Kidney tubule cell (primary cell): Measurements from ENCODE around the gene PIGU.

Experiments used
- DNase-seq: peaks from one replicate; pipeline ENCODE4 v3.0.0-alpha.2; 2018; ENCODE audit warnings: low spot score

The PIGU gene

DNA sequence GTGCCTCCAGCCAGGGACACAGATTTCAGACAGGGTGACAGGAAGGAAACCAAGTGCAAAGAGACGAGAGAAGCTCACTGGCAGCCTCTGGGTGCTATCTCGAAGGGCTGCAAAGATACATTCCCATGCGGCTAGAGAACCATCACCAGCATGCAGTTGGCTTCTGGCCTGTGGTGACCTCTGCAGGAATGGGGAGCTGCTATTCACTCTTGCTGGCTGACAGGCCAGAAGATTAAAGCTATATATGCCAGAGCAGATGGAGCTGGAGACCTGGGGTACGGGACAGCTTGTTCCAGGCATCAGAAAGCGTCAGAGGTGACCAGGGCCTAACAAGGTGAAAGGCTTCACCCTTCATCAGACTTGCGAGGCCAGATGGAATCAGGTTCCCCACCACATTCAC lies 98.4 kb downstream of the PIGU start:
- DNase-seq, result no peak

- DNase-seq, result no peak
These were observed 98.9 kb downstream of the PIGU start for GRCh38 chr20:34578025-34578424.

- no peak for DNase-seq
These were observed 99.8 kb downstream of the PIGU start for GRCh38 chr20:34577061-34577460.

GRCh38 chr20:34575756-34576155 lies 101.1 kb downstream of the PIGU start:
- DNase-seq, result no peak

DNA sequence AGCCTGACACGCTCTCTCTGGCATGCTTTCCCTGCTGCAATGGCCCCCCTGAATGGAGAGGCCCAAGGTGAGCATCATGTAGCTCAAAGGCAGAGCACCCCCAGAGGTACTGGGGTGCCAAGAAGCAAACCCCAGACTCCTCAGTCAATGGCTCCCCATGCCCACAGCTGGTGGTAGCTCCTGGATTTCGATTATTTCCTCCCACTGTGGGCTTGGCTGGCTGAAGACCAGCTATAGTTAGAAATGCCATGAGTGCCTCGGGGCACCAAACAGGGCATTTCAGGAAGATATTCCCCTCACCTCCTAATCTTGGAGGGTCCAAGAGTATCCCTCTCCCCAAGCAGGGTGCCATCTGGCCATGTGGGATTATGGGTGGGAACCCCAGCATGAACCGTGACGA lies 101.6 kb downstream of the PIGU start:
- no peak for DNase-seq

DNA sequence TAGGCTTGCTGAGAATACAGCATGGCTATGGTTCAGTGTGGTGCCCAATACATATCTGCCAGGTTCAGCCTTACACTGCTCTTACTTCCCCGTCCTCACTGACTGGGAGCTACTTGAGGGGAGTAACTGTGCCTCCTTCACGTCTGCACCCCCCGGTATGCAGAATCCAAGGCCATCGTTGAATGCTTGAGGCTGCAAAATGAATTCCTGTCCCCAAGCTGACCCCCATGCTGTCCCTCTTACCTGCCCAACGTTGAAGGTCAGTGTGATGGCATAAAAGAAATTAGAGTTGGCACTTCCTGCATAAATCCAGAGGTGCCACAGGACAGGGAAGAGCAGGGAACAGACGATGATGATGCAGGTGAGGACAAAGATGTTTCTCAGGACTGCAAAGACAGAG lies 102.0 kb downstream of the PIGU start:
- no peak for DNase-seq

GRCh38 chr20:34574426-34574825 lies 102.5 kb downstream of the PIGU start:
- no peak for DNase-seq

DNA sequence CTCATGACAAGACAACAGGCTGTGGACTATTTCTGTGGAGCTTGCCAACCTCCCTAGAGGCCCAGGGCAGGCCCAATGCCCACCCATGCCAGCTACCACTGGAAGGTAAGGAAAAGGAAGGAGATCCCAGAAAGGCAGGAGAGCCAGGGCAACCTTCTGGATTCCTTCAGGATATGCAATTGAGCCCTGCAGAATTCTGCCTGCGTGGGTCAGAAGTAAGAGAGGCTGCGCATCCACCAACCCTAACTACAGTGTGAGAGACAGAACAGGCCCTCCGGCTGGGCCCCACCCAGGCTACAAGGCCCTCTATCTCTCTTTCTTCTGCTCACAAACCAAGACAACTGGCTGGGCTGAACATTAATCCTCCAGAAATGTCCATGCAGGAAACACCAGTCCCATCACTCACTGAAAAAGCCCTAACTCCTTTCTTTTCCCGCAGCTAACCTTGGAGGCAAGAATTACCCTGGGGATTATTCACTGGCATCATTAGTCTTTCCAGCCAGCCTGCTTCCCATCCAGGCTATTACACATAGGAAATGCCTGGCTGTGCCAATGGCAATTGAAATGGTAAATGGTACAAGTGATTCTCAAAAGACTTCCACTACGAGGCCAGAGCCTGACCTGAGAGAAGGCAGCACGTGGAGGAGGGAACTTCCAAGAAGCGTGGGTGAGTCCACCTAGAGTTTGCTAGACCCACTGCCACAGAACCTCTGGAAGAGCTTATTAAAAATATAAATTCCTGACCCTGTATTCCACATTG lies 103.2 kb downstream of the PIGU start:
- no peak for DNase-seq

DNA sequence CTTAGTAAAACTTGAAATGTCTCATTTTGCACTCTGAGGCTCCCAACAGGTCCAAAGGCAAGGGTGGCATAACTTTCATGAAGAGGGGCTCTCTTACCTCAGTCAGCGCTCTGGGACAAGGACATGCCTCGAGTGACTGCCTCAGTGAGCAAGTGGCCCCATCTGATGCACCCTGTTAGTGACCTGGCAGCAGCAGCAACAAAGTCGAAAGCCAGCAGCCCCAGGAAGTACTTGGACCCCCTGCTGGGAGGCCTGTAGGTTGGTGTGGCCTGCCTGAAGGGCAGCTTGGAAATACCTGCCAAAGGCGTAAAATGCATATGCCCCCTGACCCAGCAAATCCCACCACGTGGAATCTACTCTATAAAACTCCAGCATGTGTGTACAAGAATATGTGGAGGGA lies 105.1 kb downstream of the PIGU start:
- no peak for DNase-seq

- DNase-seq, result peak; percentile 89
These were observed 106.0 kb downstream of the PIGU start for GRCh38 chr20:34570859-34571306.

GRCh38 chr20:34569598-34569997 lies 107.3 kb downstream of the PIGU start:
- peak; percentile 55 for DNase-seq

DNA sequence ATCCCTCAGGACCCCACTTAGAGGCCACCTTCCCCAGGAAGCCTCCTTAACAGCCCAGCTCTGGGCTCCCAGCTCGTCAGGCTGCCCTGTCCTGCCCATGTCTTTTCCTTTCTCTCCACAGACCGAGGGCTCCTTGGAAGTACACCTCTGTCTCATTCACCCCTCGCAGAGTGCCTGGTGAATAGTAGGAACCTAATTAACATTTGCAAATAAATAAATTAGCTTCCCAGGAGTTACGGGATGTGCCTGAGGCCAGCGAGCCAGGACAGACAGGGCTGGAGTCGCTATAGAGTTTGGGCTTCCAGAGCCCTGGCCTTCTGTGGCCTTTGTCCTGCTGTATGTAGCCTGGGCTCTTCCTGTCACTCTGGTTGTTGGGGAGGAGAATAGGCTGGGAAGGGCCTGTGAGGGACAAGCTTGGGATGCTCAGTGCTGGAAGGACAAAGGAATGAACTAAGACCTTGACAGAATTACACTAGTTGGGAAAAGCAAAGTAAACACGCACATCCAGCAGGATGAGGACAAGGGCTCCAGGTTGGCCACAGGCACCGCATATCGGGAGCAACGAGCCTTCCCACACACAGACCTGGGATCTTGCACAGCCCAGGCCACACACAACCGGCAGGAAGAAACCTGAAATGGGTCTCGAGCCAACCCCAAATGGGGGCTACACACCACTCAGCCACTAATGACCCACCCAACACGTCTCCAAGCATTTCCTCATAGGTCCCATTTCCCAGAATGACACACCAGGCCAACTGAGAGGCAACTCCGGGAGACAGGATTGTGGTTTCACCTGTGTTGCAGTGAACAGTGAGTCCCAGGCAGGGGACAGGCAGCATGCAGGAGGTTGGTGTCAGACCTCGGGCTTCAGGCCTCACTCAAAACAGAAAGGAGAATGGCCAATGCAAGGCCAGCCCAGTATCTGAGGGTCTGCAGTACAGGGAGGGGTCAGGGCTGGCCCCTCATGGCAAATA lies 108.7 kb downstream of the PIGU start:
- no peak for DNase-seq

- no peak for DNase-seq
These were observed 109.7 kb downstream of the PIGU start for GRCh38 chr20:34566978-34567891.

- DNase-seq, result no peak
These were observed 112.1 kb downstream of the PIGU start for GRCh38 chr20:34564833-34565232.

DNA sequence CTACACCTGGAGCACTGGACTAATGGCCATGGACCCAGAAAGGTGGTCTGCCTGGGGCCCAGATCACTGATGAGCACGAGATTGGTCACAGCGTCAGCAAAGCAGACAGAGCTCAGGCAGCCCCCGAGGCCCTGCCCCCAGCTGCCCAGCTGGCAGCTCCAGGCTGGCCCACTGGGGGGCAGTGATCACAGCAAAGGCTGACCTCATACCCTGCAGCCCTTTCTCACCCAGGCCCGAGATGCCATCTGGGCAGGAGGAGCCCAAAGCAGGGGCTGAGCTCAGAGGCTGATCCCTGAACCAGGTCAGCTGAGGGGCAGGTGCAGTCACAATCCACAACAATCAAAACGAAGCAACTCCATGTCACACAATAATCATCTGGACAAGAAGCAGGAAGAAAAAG lies 114.3 kb downstream of the PIGU start:
- peak; percentile 35 for DNase-seq

DNA sequence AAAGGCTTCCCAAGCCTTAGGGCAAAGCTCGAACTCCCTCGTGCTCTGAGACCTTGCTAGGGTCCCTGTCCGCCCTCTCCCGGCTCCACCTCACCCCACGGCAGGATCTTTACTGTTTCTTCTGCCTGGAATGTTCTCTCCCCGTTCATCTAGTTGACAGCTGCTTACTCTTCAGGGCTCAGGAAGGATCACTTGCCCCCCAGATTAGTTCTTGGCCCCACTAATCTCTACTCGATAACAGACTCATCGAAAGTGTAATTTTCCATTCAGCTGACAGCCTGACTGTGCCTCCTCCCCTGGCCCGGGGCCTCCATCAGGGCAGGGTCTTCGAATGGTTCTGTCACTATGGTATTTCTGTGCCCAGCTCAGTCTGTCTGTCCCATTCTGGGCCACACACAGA lies 115.2 kb downstream of the PIGU start:
- no peak for DNase-seq

DNA sequence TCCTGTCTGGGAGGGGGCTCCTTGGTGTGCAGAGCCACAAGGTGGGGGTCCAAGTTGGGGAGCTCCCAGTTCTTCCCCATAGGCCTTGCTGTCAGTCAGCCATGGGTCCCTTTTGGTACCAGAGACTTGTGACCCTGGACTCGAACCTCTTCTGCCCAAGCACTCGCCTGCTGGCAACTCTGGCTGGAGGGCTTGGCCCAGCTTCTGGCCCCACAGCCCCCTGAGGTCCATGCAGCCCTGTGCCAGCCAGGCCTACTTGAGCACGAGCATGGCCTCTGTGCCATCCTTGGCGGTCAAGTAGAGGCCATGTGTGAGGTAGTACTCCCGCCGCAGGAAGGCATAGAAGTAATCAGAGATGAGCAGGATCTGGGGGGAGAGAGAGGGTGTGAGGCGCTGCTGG lies 116.3 kb downstream of the PIGU start:
- DNase-seq, result no peak

DNA sequence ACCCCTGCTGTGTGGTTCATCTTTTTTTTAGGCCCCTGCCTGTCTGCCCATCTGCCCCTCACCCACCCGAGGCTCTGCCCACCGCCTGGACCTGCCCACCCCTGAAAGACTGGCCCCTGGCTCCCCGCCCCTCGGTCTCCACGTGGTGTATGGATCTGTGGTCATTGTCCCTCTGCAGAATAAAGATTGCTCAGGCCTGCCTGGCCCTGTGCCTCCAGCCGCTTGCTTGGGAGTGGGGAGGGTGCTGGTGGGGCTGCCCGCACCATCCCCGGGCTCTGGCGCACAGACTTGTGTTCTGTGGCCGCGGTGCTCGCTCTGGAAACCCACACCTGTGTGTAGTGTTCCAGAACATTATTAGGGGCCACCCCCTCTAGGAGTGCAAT lies 116.8 kb downstream of the PIGU start:
- DNase-seq, result no peak

GRCh38 chr20:34559311-34560140 lies 117.4 kb downstream of the PIGU start:
- DNase-seq, result no peak

GRCh38 chr20:34558320-34559218 lies 118.3 kb downstream of the PIGU start, which contains the start of gene MAP1LC3A:
TSS of gene MAP1LC3A (plus strand) at chr20:34558718. CDS start at chr20:34558869, 151 bp downstream.
- peak; percentile 84 for DNase-seq
